ENCODE data around the gene ZDHHC14. TPM values are rescaled to one million over a fixed set of nuclear protein-coding genes. Genes with fewer than 3 reads are reported as not detected.

ZDHHC14 gene
- total and polyA plus RNA-seq, 9 donors = 4.9 to 16.4 (median 5.9) TPM

GRCh38 chr6:157603971-157604370, 223.0 kb downstream of the ZDHHC14 start:
- Histone ChIP-seq H3K27me3 (no peaks in the 10 kb centered on the region), H3K9me3 (no peaks in the 10 kb centered on the region), H3K4me1 (ENCODE audit: insufficient read depth) (no peaks in the 10 kb centered on the region), H3K4me3 (no peak overlapping the region), H3K36me3 (no peaks in the 10 kb centered on the region), H3K27ac (no peak overlapping the region)
- WGBS, 3 donors = 97 to 98% (median 97%) methylated on average over 5 of the region's 5 CpGs
- DNase-seq = no peak
- intact Hi-C loops (cut with DNase I) = no loop called here
- no peak for TF ChIP-seq EP300 (IDR thresholded peaks at IDR 0.05)
- TF ChIP-seq, protein P1, sequence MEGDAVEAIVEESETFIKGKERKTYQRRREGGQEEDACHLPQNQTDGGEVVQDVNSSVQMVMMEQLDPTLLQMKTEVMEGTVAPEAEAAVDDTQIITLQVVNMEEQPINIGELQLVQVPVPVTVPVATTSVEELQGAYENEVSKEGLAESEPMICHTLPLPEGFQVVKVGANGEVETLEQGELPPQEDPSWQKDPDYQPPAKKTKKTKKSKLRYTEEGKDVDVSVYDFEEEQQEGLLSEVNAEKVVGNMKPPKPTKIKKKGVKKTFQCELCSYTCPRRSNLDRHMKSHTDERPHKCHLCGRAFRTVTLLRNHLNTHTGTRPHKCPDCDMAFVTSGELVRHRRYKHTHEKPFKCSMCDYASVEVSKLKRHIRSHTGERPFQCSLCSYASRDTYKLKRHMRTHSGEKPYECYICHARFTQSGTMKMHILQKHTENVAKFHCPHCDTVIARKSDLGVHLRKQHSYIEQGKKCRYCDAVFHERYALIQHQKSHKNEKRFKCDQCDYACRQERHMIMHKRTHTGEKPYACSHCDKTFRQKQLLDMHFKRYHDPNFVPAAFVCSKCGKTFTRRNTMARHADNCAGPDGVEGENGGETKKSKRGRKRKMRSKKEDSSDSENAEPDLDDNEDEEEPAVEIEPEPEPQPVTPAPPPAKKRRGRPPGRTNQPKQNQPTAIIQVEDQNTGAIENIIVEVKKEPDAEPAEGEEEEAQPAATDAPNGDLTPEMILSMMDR (IDR thresholded peaks at IDR 0.05) = no peak
- no peak for TF ChIP-seq POLR2A (IDR thresholded peaks at IDR 0.05)

DNA sequence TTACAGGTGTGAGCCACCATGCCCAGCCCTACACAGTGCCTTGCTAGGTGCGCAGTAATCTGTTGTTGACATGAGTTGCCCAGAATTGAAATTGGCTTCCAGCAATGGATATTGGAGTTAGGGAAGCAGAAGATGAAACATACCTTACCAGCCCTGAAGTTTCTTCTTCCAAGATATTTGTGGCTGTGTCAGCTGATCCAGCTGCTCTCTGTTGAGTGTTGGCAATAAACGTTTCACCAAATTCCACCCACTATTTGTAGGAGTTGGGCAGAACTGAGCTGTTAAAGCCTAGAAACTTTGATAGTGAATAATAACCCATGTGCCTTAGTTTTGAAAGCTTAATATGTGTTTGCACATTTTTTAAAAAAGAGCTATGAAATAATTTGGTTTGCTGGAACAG, 223.8 kb downstream of the ZDHHC14 start:
- TF ChIP-seq, protein P1 (IDR thresholded peaks at IDR 0.05) = no peak
- no peak for TF ChIP-seq POLR2A (IDR thresholded peaks at IDR 0.05)
- Histone ChIP-seq H3K27me3 (no peaks in the 10 kb centered on the region), H3K36me3 (no peaks in the 10 kb centered on the region), H3K9me3 (no peaks in the 10 kb centered on the region), H3K27ac (no peak overlapping the region), H3K4me1 (ENCODE audit: insufficient read depth) (no peaks in the 10 kb centered on the region), H3K4me3 (no peak overlapping the region)
- intact Hi-C loops (cut with DNase I) = no loop called here
- no peak for DNase-seq
- 42 to 53% (median 43%) methylated on average over 2 of the region's 2 CpGs for WGBS, 3 donors

- WGBS, 3 donors = 81 to 86% (median 82%) methylated on average over 8 of the region's 8 CpGs
- no peak for DNase-seq
- H3K4me1 ChIP-seq (ENCODE audit: insufficient read depth) = no peaks in the 10 kb centered on the region
- H3K27ac ChIP-seq = no peak overlapping the region
- H3K36me3 ChIP-seq = no peaks in the 10 kb centered on the region
- no peak overlapping the region for H3K4me3 ChIP-seq
- TF ChIP-seq POLR2A (IDR thresholded peaks at IDR 0.05) (no peak), EP300 (IDR thresholded peaks at IDR 0.05) (no peak)
- TF ChIP-seq, protein P1 (IDR thresholded peaks at IDR 0.05) = no peak
- H3K9me3 ChIP-seq = no peaks in the 10 kb centered on the region
- intact Hi-C loops (cut with DNase I) = no loop called here
- H3K27me3 ChIP-seq = no peaks in the 10 kb centered on the region
Observed at GRCh38 chr6:157605484-157605883, 224.5 kb downstream of the ZDHHC14 start.

GRCh38 chr6:157606516-157606915, 225.5 kb downstream of the ZDHHC14 start:
- H3K27ac ChIP-seq = no peak overlapping the region
- H3K4me1 ChIP-seq (ENCODE audit: insufficient read depth) = no peaks in the 10 kb centered on the region
- TF ChIP-seq POLR2A (IDR thresholded peaks at IDR 0.05) (no peak), EP300 (IDR thresholded peaks at IDR 0.05) (no peak)
- TF ChIP-seq, protein P1 (IDR thresholded peaks at IDR 0.05) = no peak
- intact Hi-C loops (cut with DNase I) = no loop called here
- WGBS, 3 donors = 76 to 80% (median 76%) methylated on average over 9 of the region's 9 CpGs
- DNase-seq = no peak
- no peaks in the 10 kb centered on the region for H3K27me3 ChIP-seq
- no peaks in the 10 kb centered on the region for H3K9me3 ChIP-seq
- no peak overlapping the region for H3K4me3 ChIP-seq
- H3K36me3 ChIP-seq = no peaks in the 10 kb centered on the region

Data from ovary (tissue), 9 donors.